H1 (cell line): ENCODE measurements around the gene BRIP1. TPM values are rescaled to one million over a fixed set of nuclear protein-coding genes. Genes with fewer than 3 reads are reported as not detected.

ENCODE experiments used
- CTCF ChIA-PET: fragments of 300-600 bp; sonication (Branson Sonifier 250); formaldehyde crosslinking; loops from one replicate; lab custom pipeline; 2021; ENCODE audit not compliant: partially characterized antibody; lab: Charles Lee
- POLR2A ChIA-PET: fragments of 300-600 bp; sonication (Branson Sonifier 250); formaldehyde crosslinking; loops from one replicate; lab custom pipeline; 2021; ENCODE audit warnings: inconsistent platforms; ENCODE audit not compliant: partially characterized antibody; lab: Charles Lee
- DNase-seq, 2 experiments: peaks; one replicate each; pipeline versions ENCODE4 v3.0.0 to v3.0.0-alpha.2; 2010 to 2022; ENCODE audit warnings: low spot score in 2 of 2, low read depth in 1 of 2, mixed read lengths in 1 of 2
- FAIRE-seq: peaks from 2 replicates; lab custom pipeline; 2011; peaks lifted over from hg19 to GRCh38; lab: Jason Lieb, UNC
- H2AFZ ChIP-seq: 2 replicates; pipeline ENCODE4 v1.8.1; 2012; ENCODE audit warnings: low read length, inconsistent platforms
- H2AK5ac ChIP-seq: 2 replicates; pipeline ENCODE4 v1.6.1; 2013; ENCODE audit warnings: low read depth, low read length
- H2BK120ac ChIP-seq: replicated peaks from 2 replicates; pipeline ENCODE3; 2013; ENCODE audit warnings: low read depth, low read length, inconsistent platforms
- H2BK12ac ChIP-seq: 2 replicates; pipeline ENCODE4 v1.6.1; 2013; ENCODE audit warnings: low read depth, low read length
- H2BK15ac ChIP-seq: 2 replicates; pipeline ENCODE4 v1.6.1; 2013; ENCODE audit warnings: low read length
- H2BK20ac ChIP-seq: 2 replicates; pipeline ENCODE4 v1.6.1; 2013; ENCODE audit warnings: low read length
- H2BK5ac ChIP-seq: 2 replicates; pipeline ENCODE4 v1.6.1; 2013; ENCODE audit warnings: low read depth, low read length
- H3K14ac ChIP-seq: 2 replicates; pipeline ENCODE4 v1.6.1; 2013; ENCODE audit warnings: inconsistent platforms; ENCODE audit not compliant: insufficient read length
- H3K18ac ChIP-seq: 2 replicates; pipeline ENCODE4 v1.6.1; 2013; ENCODE audit warnings: low read length; ENCODE audit errors: extremely low read depth
- H3K23ac ChIP-seq: 2 replicates; pipeline ENCODE4 v1.6.1; 2013; ENCODE audit warnings: inconsistent platforms; ENCODE audit not compliant: insufficient read length
- H3K23me2 ChIP-seq: 2 replicates; pipeline ENCODE4 v1.6.1; 2013; ENCODE audit warnings: low read depth, low read length
- H3K27ac ChIP-seq: 2 replicates; pipeline ENCODE4 v1.6.1; 2011; ENCODE audit warnings: low read depth, low read length, inconsistent platforms
- H3K27me3 ChIP-seq, 4 experiments: replicated peaks in 1 of 4; 1 replicate in 1 of 4; 2 replicates in 3 of 4; pipeline versions ENCODE4 v1.6.1 to v1.8.1; 2011 to 2013; ENCODE audit warnings: low read length in 3 of 4, mild to moderate bottlenecking in 3 of 4, inconsistent platforms in 2 of 4, mixed read lengths in 2 of 4, moderate library complexity in 1 of 4; ENCODE audit not compliant: control insufficient read depth in 3 of 4, insufficient read depth in 3 of 4; ENCODE audit errors: extremely low read depth in 1 of 4
- H3K36me3 ChIP-seq, 4 experiments: 2 replicates each; pipeline versions ENCODE4 v1.6.1 to v1.8.1; 2011 to 2013; ENCODE audit warnings: mild to moderate bottlenecking in 4 of 4, low read length in 3 of 4, moderate library complexity in 2 of 4, control low read depth in 1 of 4, inconsistent platforms in 1 of 4; ENCODE audit not compliant: insufficient read depth in 4 of 4, control insufficient read depth in 2 of 4
- H3K4ac ChIP-seq: replicated peaks from 2 replicates; pipeline ENCODE3; 2013; ENCODE audit warnings: low read length, low read depth, mixed read lengths, inconsistent platforms; ENCODE audit not compliant: insufficient read length
- H3K4me1 ChIP-seq, 4 experiments: replicated peaks in 1 of 4; 1 replicate in 1 of 4; 2 replicates in 3 of 4; pipeline versions ENCODE4 v1.6.1 to v1.8.1; 2011 to 2013; ENCODE audit warnings: low read length in 3 of 4, inconsistent platforms in 2 of 4, mixed read lengths in 1 of 4; ENCODE audit not compliant: insufficient read depth in 4 of 4, control insufficient read depth in 3 of 4
- H3K4me2 ChIP-seq, 2 experiments: 2 replicates each; pipeline versions ENCODE4 v1.6.1 to v1.8.1; 2011 to 2013; ENCODE audit warnings: low read depth in 2 of 2, low read length in 2 of 2, control low read depth in 1 of 2, inconsistent platforms in 1 of 2, mild to moderate bottlenecking in 1 of 2; ENCODE audit not compliant: insufficient read depth in 1 of 2
- H3K4me3 ChIP-seq, 4 experiments: fragments of 200-600, 300-600 bp in 1 of 4; sonication (generic), shearing (Covaris generic), sonication (Bioruptor Twin) in 1 of 4; 2 replicates each; pipeline versions ENCODE4 v1.5.1 to v1.8.1; 2011 to 2016; ENCODE audit warnings: low read length in 4 of 4, low read depth in 3 of 4, control low read depth in 2 of 4, inconsistent platforms in 2 of 4, mild to moderate bottlenecking in 2 of 4, mixed read lengths in 1 of 4, moderate library complexity in 1 of 4; ENCODE audit not compliant: insufficient read depth in 2 of 4; ENCODE audit errors: extremely low read depth in 1 of 4
- H3K56ac ChIP-seq: replicated peaks from 2 replicates; pipeline ENCODE3; 2013; ENCODE audit warnings: low read depth, mild to moderate bottlenecking, mixed read lengths, low read length, inconsistent platforms; ENCODE audit not compliant: insufficient read length
- H3K79me1 ChIP-seq: 2 replicates; pipeline ENCODE4 v1.6.1; 2013; ENCODE audit warnings: low read depth, low read length, control low read depth
- H3K79me2 ChIP-seq, 2 experiments: 2 replicates each; pipeline versions ENCODE4 v1.6.1 to v1.8.1; 2012 to 2013; ENCODE audit warnings: low read length in 2 of 2, mild to moderate bottlenecking in 2 of 2, inconsistent platforms in 1 of 2; ENCODE audit not compliant: insufficient read depth in 2 of 2, control insufficient read depth in 1 of 2
- H3K9ac ChIP-seq, 4 experiments: replicated peaks in 1 of 4; 1 replicate in 1 of 4; 2 replicates in 3 of 4; pipeline versions ENCODE4 v1.6.1 to v1.8.1; 2011 to 2013; ENCODE audit warnings: low read depth in 3 of 4, low read length in 3 of 4, control low read depth in 2 of 4, mild to moderate bottlenecking in 2 of 4, moderate library complexity in 2 of 4, inconsistent platforms in 1 of 4; ENCODE audit errors: extremely low read depth in 1 of 4
- H3K9me3 ChIP-seq, 2 experiments: 2 replicates each; pipeline versions ENCODE4 v1.6.1 to v1.8.1; 2012 to 2013; ENCODE audit warnings: mild to moderate bottlenecking in 2 of 2, moderate library complexity in 2 of 2, control low read depth in 1 of 2, inconsistent platforms in 1 of 2, low read depth in 1 of 2, low read length in 1 of 2, mixed read lengths in 1 of 2; ENCODE audit not compliant: insufficient read depth in 2 of 2
- H4K20me1 ChIP-seq, 2 experiments: replicated peaks in 1 of 2; 2 replicates each; pipeline versions ENCODE3 to v1.8.1; 2011 to 2013; ENCODE audit warnings: inconsistent platforms in 2 of 2, low read length in 2 of 2, mild to moderate bottlenecking in 1 of 2; ENCODE audit not compliant: insufficient read depth in 2 of 2, control insufficient read depth in 1 of 2
- H4K5ac ChIP-seq: 2 replicates; pipeline ENCODE4 v1.6.1; 2013; ENCODE audit warnings: low read length, low read depth, mixed read lengths, inconsistent platforms; ENCODE audit not compliant: insufficient read length
- H4K8ac ChIP-seq: 2 replicates; pipeline ENCODE4 v1.8.0; 2013; ENCODE audit warnings: mild to moderate bottlenecking, moderate library complexity, low read length, inconsistent platforms; ENCODE audit not compliant: insufficient read depth; ENCODE audit errors: extremely low read depth
- H4K91ac ChIP-seq: replicated peaks from 2 replicates; pipeline ENCODE3; 2013; ENCODE audit warnings: low read length, mixed read lengths, inconsistent platforms; ENCODE audit not compliant: insufficient read length
- BACH1 ChIP-seq: IDR thresholded peaks from 2 replicates; pipeline ENCODE4 v1.6.1; 2012; ENCODE audit warnings: low read length, improper control_type of control experiment
- BCL11A ChIP-seq, 2 experiments: IDR thresholded peaks; one replicate each; pipeline ENCODE4 v1.6.1; 2011; ENCODE audit warnings: low read depth in 2 of 2, low read length in 2 of 2, mild to moderate bottlenecking in 2 of 2
- BRCA1 ChIP-seq: IDR thresholded peaks from 2 replicates; pipeline ENCODE4 v1.6.1; 2012; ENCODE audit warnings: low read depth, low read length, improper control_type of control experiment
- CTBP2 ChIP-seq: IDR thresholded peaks from 2 replicates; pipeline ENCODE4 v1.7.0; 2011; ENCODE audit warnings: borderline replicate concordance, mild to moderate bottlenecking, moderate library complexity, mixed read lengths, low read length; ENCODE audit not compliant: insufficient read depth, insufficient read length
- KDM4A ChIP-seq: IDR thresholded peaks from one replicate; pipeline ENCODE4 v1.7.1; 2012; ENCODE audit warnings: low read depth, mild to moderate bottlenecking, moderate library complexity, low read length, inconsistent platforms; ENCODE audit not compliant: severe bottlenecking
- RAD21 ChIP-seq, 2 experiments: IDR thresholded peaks in 1 of 2; conservative IDR thresholded peaks in 1 of 2; 2 replicates each; pipeline ENCODE4 v1.6.1; 2011; ENCODE audit warnings: low read depth in 2 of 2, low read length in 2 of 2, improper control_type of control experiment in 1 of 2, inconsistent platforms in 1 of 2, mild to moderate bottlenecking in 1 of 2, moderate library complexity in 1 of 2
- RBBP5 ChIP-seq: IDR thresholded peaks from 2 replicates; pipeline ENCODE4 v1.7.1; 2012; ENCODE audit warnings: low read depth, mild to moderate bottlenecking, inconsistent platforms, low read length, moderate library complexity, borderline replicate concordance
- SIRT6 ChIP-seq: IDR thresholded peaks from one replicate; pipeline ENCODE4 v1.7.1; 2012; ENCODE audit warnings: low read length, inconsistent platforms
- SIX5 ChIP-seq: IDR thresholded peaks from 2 replicates; pipeline ENCODE4 v1.6.1; 2011; ENCODE audit warnings: mild to moderate bottlenecking, low read depth, low read length
- SRF ChIP-seq: IDR thresholded peaks from 2 replicates; pipeline ENCODE4 v1.6.1; 2011; ENCODE audit warnings: mild to moderate bottlenecking, low read depth, low read length, moderate library complexity
- TAF1 ChIP-seq: IDR thresholded peaks from 2 replicates; pipeline ENCODE4 v1.6.1; 2011; ENCODE audit warnings: mild to moderate bottlenecking, low read depth, low read length
- TEAD4 ChIP-seq: IDR thresholded peaks from 2 replicates; pipeline ENCODE4 v1.6.1; 2012; ENCODE audit warnings: low read depth, low read length, inconsistent platforms, mixed read lengths
- ZNF274 ChIP-seq: IDR thresholded peaks from 2 replicates; pipeline ENCODE4 v1.7.0; 2012; ENCODE audit warnings: low read length, borderline replicate concordance; ENCODE audit errors: extremely low read depth
- WGBS, 2 experiments: shearing (Covaris generic) in 1 of 2; methylation state at CpG; one replicate each; pipeline versions ENCODE4 v1.1.6 to v1.1.7; 2013 to 2015; ENCODE audit warnings: low lambda C conversion rate in 2 of 2, mixed read lengths in 2 of 2, inconsistent platforms in 1 of 2, low coverage in 1 of 2, missing lambda C conversion rate in 1 of 2; ENCODE audit not compliant: insufficient replicate concordance in 2 of 2, insufficient coverage in 1 of 2, insufficient read length in 1 of 2; ENCODE audit errors: extremely low coverage in 1 of 2, missing lambda C conversion rate in 1 of 2; 5-methylcytosine and 5-hydroxymethylcytosine counted together
- polyA plus RNA-seq, 7 experiments: library from polyadenylated mRNA; depleted of rRNA in 3 of 7; stranded (reverse) in 5 of 7; unstranded in 2 of 7; fragments of >200 nt in 5 of 7; fragments of 200-250 nt in 2 of 7; gene quantifications; 1 replicate in 5 of 7; 2 replicates in 1 of 7; 4 replicates in 1 of 7; pipeline versions ENCODE4 v1.2.1 to v1.2.3, GENCODE V29; 2011 to 2013; ENCODE audit warnings: missing spikeins in 2 of 7, mixed read lengths in 2 of 7
- total RNA-seq: library from RNA; stranded (reverse); fragmentation: NEBNext Ultra II Directional; extraction: Animal tissue kit (Norgen Biotek cat#: 25700); gene quantifications from 2 replicates; pipeline ENCODE4 v1.2.1, GENCODE V29; 2021

Gene BRIP1
- total and polyA plus RNA-seq, 2 of the 8 experiments (the other 6 are each of a cell fraction or from before 2014, with no cell fraction given), result 5.8 to 19.2 TPM

DNA sequence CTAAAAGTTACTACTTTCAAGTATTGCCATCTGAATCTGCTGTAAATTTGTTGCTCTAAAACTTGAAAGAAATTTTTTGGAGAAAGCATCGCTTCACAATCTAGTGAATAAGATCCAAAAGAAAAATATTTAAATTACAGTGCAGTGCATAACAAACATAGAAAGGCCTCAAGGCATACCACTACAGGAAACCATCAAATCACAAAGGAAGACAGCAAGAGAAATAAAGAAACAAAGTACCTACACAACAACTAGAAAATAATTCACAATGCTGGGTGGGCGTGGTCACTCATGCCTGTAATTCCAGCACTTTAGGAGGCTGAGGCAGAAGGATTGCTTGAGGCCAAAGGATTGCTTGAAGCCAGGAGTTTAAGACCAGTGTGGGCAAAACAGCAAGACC is 104.9 kb downstream of the BRIP1 start:
- Histone ChIP-seq H2AK5ac (no peak overlapping the region), H3K56ac (no peak overlapping the region), H3K18ac (no peak overlapping the region), H2AFZ (no peak overlapping the region), H4K20me1 (no peaks in the 10 kb centered on the region), H3K27ac (no peak overlapping the region), H3K23ac (no peak overlapping the region), H3K14ac (no peak overlapping the region), H3K4ac (no peak overlapping the region), H2BK120ac (no peak overlapping the region), H4K8ac (no peak overlapping the region), H3K79me2 (no peaks in the 10 kb centered on the region), H3K4me2 (no peak overlapping the region), H3K27me3 (no peaks in the 10 kb centered on the region), H3K4me3 (no peak overlapping the region), H2BK12ac (no peak overlapping the region), H4K91ac (no peak overlapping the region), H4K5ac (no peak overlapping the region), H3K36me3 (peaks cover 0 to 5% (median 2%) of the 10 kb centered on the region in 4 experiments; a peak in 3 of 8 replicates), H3K79me1 (no peaks in the 10 kb centered on the region), H2BK20ac (no peak overlapping the region), H3K9me3 (no peaks in the 10 kb centered on the region; a peak in 1 of 4 replicates), H3K9ac (no peak overlapping the region), H3K23me2 (no peaks in the 10 kb centered on the region), H3K4me1 (no peaks in the 10 kb centered on the region), H2BK5ac (no peak overlapping the region), H2BK15ac (no peak overlapping the region)
- DNase-seq (no peak), FAIRE-seq (no peak)
- 93% methylated on average over 2 of the region's 2 CpGs; no CpG with 5 or more reads in 1 of the 2 experiments for WGBS, 2 experiments
- ChIA-PET POLR2A (no interaction called here), CTCF (no interaction called here)
- TF ChIP-seq CTBP2, result no peak
- TF ChIP-seq SIX5, result no peak
- TF ChIP-seq RBBP5, result no peak
- no peak for TF ChIP-seq SRF
- TF ChIP-seq TAF1, result no peak
- TF ChIP-seq KDM4A, result no peak
- TF ChIP-seq BCL11A (IDR thresholded peaks at IDR 0.05; ENCODE audit: low read depth in 2 of 2, low read length in 2 of 2), result no peak
- no peak for TF ChIP-seq BACH1
- no peak for TF ChIP-seq SIRT6
- no peak for TF ChIP-seq RAD21 (IDR thresholded peaks at IDR 0.05 in 1 of 2, conservative IDR thresholded peaks at IDR 0.05 in 1 of 2; ENCODE audit: low read depth in 2 of 2, low read length in 2 of 2)
- no peak for TF ChIP-seq BRCA1
- no peak for TF ChIP-seq TEAD4
- TF ChIP-seq ZNF274, result no peak
